ENCODE measurements around the gene CATSPER3.

- TF ChIP-seq, protein P1, sequence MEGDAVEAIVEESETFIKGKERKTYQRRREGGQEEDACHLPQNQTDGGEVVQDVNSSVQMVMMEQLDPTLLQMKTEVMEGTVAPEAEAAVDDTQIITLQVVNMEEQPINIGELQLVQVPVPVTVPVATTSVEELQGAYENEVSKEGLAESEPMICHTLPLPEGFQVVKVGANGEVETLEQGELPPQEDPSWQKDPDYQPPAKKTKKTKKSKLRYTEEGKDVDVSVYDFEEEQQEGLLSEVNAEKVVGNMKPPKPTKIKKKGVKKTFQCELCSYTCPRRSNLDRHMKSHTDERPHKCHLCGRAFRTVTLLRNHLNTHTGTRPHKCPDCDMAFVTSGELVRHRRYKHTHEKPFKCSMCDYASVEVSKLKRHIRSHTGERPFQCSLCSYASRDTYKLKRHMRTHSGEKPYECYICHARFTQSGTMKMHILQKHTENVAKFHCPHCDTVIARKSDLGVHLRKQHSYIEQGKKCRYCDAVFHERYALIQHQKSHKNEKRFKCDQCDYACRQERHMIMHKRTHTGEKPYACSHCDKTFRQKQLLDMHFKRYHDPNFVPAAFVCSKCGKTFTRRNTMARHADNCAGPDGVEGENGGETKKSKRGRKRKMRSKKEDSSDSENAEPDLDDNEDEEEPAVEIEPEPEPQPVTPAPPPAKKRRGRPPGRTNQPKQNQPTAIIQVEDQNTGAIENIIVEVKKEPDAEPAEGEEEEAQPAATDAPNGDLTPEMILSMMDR (IDR thresholded peaks at IDR 0.05) = no peak
- TF ChIP-seq POLR2A (IDR thresholded peaks at IDR 0.05) = no peak
These were observed 71.1 kb downstream of the CATSPER3 start for GRCh38 chr5:135038813-135039270.
